ENCODE measurements around the gene TREML4.

The TREML4 gene

DNA sequence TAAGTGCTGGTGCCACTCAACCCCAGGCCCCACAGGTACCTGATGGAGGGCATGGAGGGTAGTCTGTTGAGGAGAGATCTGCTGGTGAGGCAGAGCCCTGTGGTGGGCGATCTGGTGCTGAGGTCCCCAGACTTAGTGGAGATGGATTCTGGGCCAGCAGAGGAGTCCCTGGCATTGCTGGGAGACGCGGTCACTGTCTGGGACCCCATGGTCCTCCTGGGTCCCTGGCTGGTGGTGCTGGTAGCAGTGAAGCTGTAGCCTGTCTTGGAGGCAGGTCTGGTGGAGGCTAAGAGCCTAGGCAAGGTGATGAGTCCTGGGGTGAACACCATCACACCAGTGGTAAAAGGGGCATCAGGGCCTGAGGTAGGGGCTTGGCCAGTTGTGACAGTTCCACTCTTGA is 33.8 kb upstream of the TREML4 start:
- peaks cover 69% of the 10 kb centered on the region for H3K4me1 Mint-ChIP-seq
- CTCF ChIA-PET = interaction anchor here (2.1 kb wide), 1 partner anchor 12 kb away, joined by 10 read pairs; no protein-coding TSS in a partner anchor
- peaks cover 15% of the 10 kb centered on the region for H3K9me3 Mint-ChIP-seq
- peak overlapping the region; percentile 77 for H3K27ac Mint-ChIP-seq
- H3K27me3 Mint-ChIP-seq = no peaks in the 10 kb centered on the region
- H3K4me3 Mint-ChIP-seq = no peak overlapping the region
- H3K36me3 Mint-ChIP-seq = peaks cover 84% of the 10 kb centered on the region
- no peak for DNase-seq

DNA sequence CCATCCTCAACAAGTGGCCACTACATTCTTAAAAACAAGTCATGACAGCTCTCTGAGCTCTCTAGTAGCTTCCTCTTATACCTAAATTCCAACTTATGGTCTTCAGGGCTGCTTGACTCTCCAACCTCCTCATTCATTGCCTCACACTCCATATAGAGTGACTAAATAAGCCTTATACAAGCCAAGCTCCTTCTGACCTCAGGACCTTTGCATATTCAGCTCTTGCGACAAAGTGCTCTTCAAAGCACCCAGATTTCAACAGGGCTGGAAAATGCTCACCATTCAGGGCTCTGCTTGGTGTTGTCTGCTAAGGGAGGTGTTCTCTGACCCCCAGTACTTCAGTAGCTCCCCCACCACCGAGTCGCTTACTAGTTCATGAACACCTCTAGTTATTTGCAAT is 30.9 kb upstream of the TREML4 start:
- no peak overlapping the region for H3K4me3 Mint-ChIP-seq
- peak overlapping the region; percentile 12 for H3K27ac Mint-ChIP-seq

DNA sequence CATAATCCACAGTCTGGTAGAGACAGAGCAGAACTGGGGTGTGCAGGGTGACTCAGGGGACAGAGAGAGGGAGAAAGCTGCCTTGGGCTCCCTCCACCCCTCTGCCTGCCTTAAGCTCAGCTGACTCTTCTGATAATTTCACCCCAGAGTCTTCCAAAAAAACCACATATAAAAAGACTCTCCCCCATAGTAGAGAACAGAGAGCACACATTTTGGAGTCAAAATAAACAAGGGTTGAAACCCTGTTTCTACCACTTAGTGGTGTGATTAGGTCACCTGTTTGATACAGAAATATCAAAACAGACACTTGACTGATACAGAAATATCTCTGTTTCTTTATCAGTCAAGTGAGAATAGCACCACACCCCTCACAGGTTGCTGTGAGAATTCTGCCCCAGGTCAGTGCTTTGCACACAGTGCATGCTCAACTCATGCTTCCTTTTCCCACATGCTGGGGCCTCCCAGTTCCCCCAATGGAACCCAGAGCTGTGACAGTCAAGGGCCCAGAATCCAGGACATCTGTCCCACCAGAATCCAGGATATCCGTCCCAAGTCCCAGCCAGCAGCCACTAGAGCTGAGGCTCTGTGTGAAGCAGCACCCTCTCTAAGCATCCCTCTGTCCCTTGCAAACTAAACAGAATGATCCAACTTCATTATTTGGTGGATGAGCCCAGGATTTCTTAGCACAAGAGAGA is 28.4 kb upstream of the TREML4 start:
- no peaks in the 10 kb centered on the region for H3K27me3 Mint-ChIP-seq
- peaks cover 47% of the 10 kb centered on the region for H3K36me3 Mint-ChIP-seq
- peaks cover 2% of the 10 kb centered on the region for H3K9me3 Mint-ChIP-seq
- CTCF ChIA-PET = interaction anchor here (1.0 to 1.6 kb wide), 5 partner anchors 8 to 79 kb away, joined by 3 to 9 read pairs (median 3); no protein-coding TSS in a partner anchor
- peak overlapping the region; percentile 94 for H3K27ac Mint-ChIP-seq
- peak; percentile 46 for DNase-seq
- H3K4me1 Mint-ChIP-seq = peaks cover 87% of the 10 kb centered on the region
- peak overlapping the region; percentile 71 for H3K4me3 Mint-ChIP-seq

More for the DNA sequence above, 30.9 kb upstream of the TREML4 start:
- no peak for DNase-seq
- CTCF ChIA-PET = interaction anchor here (1.4 kb wide), 1 partner anchor 9 kb away, joined by 5 read pairs; no protein-coding TSS in a partner anchor
- peaks cover 90% of the 10 kb centered on the region for H3K4me1 Mint-ChIP-seq
- peaks cover 63% of the 10 kb centered on the region for H3K36me3 Mint-ChIP-seq
- H3K9me3 Mint-ChIP-seq = no peaks in the 10 kb centered on the region
- H3K27me3 Mint-ChIP-seq = no peaks in the 10 kb centered on the region

GRCh38 chr6:41200296-41200900 is 27.8 kb upstream of the TREML4 start:
- Mint-ChIP-seq H3K27ac (peak overlapping the region; percentile 94), H3K27me3 (no peaks in the 10 kb centered on the region), H3K4me1 (peaks cover 80% of the 10 kb centered on the region), H3K36me3 (peaks cover 40% of the 10 kb centered on the region), H3K4me3 (peak overlapping the region; percentile 71), H3K9me3 (peaks cover 6% of the 10 kb centered on the region)
- peak; percentile 87 for DNase-seq
- CTCF ChIA-PET = interaction anchor here (1.0 to 1.6 kb wide), 4 partner anchors 9 to 78 kb away, joined by 3 to 9 read pairs (median 4); no protein-coding TSS in a partner anchor

DNA sequence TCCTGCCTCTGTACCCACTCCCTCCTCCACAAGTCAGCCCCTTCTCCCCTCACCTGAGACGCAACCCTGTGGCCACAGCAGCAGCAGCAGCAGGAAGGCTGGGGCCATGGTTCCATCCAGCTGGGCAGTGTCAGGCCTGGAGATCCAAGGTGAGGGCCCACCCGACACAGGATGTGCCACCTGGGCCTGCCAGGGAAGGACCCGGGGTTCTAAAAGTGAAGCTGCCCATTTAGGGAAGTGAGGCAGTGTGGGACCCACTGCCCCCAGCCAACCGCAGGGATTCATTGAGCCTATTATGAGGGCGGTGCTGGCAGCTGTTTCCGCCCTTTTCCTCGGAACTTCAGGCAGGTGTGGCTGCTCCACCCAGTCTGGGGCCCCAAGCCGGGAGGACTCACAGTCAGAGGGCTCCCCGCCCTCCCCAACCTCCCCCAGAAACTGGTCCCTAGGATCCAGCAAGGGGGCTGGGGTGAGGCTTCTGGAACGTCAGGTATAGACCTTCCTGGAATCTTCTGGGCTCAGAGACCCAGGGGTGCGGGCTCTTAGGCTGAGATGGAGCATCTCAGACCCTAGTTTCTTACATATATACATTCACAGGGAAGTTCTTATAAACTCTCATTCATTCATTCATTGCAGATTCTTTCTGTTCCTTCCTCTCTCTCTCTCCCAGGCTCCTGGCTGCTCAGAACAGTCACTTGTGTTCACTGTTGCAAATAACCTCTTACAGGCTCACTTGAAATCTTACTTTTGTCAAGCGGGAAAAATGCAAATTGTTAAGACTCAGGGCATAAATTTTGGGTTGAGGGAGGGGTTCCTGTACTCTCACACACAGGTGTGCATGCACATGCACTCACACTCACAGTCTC is 27.0 kb upstream of the TREML4 start, which contains the start of gene TREML2:
Gene TREML2 (minus strand): TSS at position 249 of the 863 bp plus-strand sequence. CDS start 141 bp downstream, at position 108.
- peak; percentile 68 for DNase-seq
- H3K9me3 Mint-ChIP-seq = peaks cover 6% of the 10 kb centered on the region
- H3K27ac Mint-ChIP-seq = peak within 1 kb of the TSS; percentile 94
- H3K4me3 Mint-ChIP-seq = peak within 1 kb of the TSS; percentile 71
- peaks cover 33% of the 10 kb centered on the region for H3K36me3 Mint-ChIP-seq
- CTCF ChIA-PET = interaction anchor here (1.0 to 1.4 kb wide), 3 partner anchors 10 to 78 kb away, joined by 3 to 4 read pairs (median 3); no protein-coding TSS in a partner anchor
- no peaks in the 10 kb centered on the region for H3K27me3 Mint-ChIP-seq
- peaks cover 73% of the 10 kb centered on the region for H3K4me1 Mint-ChIP-seq

DNA sequence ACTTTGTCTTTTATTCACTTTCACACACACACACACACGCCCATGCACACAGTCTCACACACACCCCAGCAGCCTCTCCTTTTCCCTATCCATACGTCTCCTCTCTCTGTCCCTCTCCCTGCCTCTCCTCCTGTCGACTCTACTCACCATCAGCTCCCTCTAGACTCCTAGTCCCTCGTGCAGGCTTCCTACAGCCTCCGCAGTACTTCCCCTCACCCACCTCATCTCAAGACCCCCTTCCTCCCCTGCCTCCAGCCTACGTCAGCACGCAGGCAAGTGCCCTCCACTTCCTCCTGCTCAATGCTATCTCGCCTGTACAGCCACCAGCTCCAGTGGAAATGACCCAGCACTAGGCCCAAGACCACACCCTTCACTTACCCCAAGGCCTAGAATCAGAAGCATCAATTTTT is 26.4 kb upstream of the TREML4 start:
- no peak for DNase-seq

DNA sequence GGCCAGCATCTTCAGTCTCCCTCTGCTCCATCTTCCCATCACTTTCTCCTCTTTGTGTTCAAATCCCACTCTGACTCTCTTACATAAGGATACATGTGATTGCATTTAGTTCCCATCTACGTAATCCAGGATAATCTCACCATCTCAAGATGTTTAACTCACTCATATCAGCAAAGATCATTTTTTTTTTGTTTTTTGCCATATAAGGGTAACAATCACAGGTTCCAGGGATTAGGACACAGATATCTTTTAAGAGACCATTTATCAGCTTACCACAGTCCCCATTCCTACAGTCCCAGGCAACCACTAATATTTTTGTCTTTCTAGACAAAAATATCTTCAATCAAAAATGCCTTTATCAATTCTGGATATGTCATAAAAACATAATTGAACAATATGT is 24.0 kb upstream of the TREML4 start:
- H3K27ac Mint-ChIP-seq = no peak overlapping the region
- peaks cover 15% of the 10 kb centered on the region for H3K36me3 Mint-ChIP-seq
- peaks cover 43% of the 10 kb centered on the region for H3K4me1 Mint-ChIP-seq
- H3K27me3 Mint-ChIP-seq = no peaks in the 10 kb centered on the region
- CTCF ChIA-PET = no interaction called here
- peaks cover 13% of the 10 kb centered on the region for H3K9me3 Mint-ChIP-seq
- no peak overlapping the region for H3K4me3 Mint-ChIP-seq
- no peak for DNase-seq

More for the DNA sequence above, 26.4 kb upstream of the TREML4 start:
- Mint-ChIP-seq H3K4me3 (peak overlapping the region; percentile 71), H3K27ac (peak overlapping the region; percentile 94), H3K4me1 (peaks cover 67% of the 10 kb centered on the region), H3K27me3 (no peaks in the 10 kb centered on the region), H3K36me3 (peaks cover 28% of the 10 kb centered on the region), H3K9me3 (peaks cover 6% of the 10 kb centered on the region)
- CTCF ChIA-PET = interaction anchor here (1.1 kb wide), 1 partner anchor 20 kb away, joined by 5 read pairs; no protein-coding TSS in a partner anchor

- H3K27me3 Mint-ChIP-seq = peaks cover 13% of the 10 kb centered on the region
- H3K4me3 Mint-ChIP-seq = no peak overlapping the region
- DNase-seq = no peak
- CTCF ChIA-PET = no interaction called here
- H3K9me3 Mint-ChIP-seq = peaks cover 13% of the 10 kb centered on the region
- H3K27ac Mint-ChIP-seq = no peak overlapping the region
- H3K36me3 Mint-ChIP-seq = peaks cover 12% of the 10 kb centered on the region
- H3K4me1 Mint-ChIP-seq = peaks cover 11% of the 10 kb centered on the region
Measured at GRCh38 chr6:41208439-41209106, 19.6 kb upstream of the TREML4 start.

GRCh38 chr6:41209547-41210320 is 18.4 kb upstream of the TREML4 start:
- CTCF ChIA-PET = no interaction called here
- Mint-ChIP-seq H3K4me3 (no peak overlapping the region), H3K27ac (peak overlapping the region; percentile 39), H3K4me1 (peaks cover 7% of the 10 kb centered on the region), H3K36me3 (peaks cover 15% of the 10 kb centered on the region), H3K27me3 (peaks cover 25% of the 10 kb centered on the region), H3K9me3 (peaks cover 18% of the 10 kb centered on the region)
- DNase-seq = no peak

GRCh38 chr6:41214559-41215238 is 13.4 kb upstream of the TREML4 start:
- CTCF ChIA-PET = no interaction called here
- H3K4me1 Mint-ChIP-seq = peaks cover 9% of the 10 kb centered on the region
- peaks cover 41% of the 10 kb centered on the region for H3K27me3 Mint-ChIP-seq
- peaks cover 11% of the 10 kb centered on the region for H3K36me3 Mint-ChIP-seq
- DNase-seq = no peak
- no peak overlapping the region for H3K4me3 Mint-ChIP-seq
- H3K27ac Mint-ChIP-seq = no peak overlapping the region
- H3K9me3 Mint-ChIP-seq = peaks cover 27% of the 10 kb centered on the region

DNA sequence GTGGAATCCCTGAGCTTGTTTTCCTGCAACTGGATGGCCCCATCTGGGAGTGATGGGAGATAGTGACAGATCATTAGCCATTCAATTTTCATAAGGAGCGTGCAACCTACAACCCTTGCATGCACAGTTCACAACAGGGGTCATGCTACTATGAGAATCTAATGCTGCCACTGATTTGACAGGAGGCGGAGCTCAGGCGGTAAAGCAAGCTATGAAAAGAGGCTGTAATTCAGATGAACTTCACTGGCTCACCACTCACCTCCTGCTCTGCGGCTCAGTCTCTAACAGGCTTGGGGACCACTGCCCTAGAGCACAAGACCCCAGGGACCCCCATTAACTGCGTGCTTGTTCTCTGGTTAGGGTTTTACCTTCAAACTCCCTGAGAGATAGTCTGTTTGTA is 12.4 kb upstream of the TREML4 start:
- Mint-ChIP-seq H3K27ac (no peak overlapping the region), H3K4me1 (peaks cover 4% of the 10 kb centered on the region), H3K27me3 (peaks cover 35% of the 10 kb centered on the region), H3K9me3 (peaks cover 35% of the 10 kb centered on the region), H3K4me3 (no peak overlapping the region), H3K36me3 (peaks cover 9% of the 10 kb centered on the region)
- CTCF ChIA-PET = no interaction called here
- no peak for DNase-seq

DNA sequence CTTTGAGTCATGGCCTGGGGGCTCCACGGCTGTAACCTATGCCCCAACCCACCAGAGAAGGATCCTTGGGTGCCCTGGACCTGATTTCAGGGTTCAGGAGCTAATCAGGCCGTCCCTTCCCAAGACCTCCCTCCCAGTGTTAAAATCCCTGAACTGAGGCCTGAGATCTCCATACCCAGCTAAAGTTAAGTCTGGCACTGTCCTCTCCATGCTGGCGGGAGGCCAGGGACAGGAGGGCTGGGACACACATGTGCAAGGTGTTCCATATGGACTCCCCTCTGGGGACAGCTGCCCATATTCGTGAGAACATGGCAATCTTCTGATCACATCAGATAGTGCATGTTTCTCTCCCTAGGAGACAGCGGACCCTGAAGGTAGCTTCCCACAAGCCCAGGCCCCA is 11.5 kb upstream of the TREML4 start:
- CTCF ChIA-PET = no interaction called here
- Mint-ChIP-seq H3K36me3 (peaks cover 9% of the 10 kb centered on the region), H3K4me3 (no peak overlapping the region), H3K27me3 (peaks cover 37% of the 10 kb centered on the region), H3K9me3 (peaks cover 37% of the 10 kb centered on the region), H3K4me1 (peaks cover 4% of the 10 kb centered on the region), H3K27ac (no peak overlapping the region)
- no peak for DNase-seq
